Measurements from ENCODE around the gene ELOVL2.
"Not testable (repeated sequence)": the region's sequence is repeated elsewhere in the genome, so short reads cannot be mapped to it uniquely, and the experiment has no call there.

The ELOVL2 gene, protein sequence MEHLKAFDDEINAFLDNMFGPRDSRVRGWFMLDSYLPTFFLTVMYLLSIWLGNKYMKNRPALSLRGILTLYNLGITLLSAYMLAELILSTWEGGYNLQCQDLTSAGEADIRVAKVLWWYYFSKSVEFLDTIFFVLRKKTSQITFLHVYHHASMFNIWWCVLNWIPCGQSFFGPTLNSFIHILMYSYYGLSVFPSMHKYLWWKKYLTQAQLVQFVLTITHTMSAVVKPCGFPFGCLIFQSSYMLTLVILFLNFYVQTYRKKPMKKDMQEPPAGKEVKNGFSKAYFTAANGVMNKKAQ

DNA sequence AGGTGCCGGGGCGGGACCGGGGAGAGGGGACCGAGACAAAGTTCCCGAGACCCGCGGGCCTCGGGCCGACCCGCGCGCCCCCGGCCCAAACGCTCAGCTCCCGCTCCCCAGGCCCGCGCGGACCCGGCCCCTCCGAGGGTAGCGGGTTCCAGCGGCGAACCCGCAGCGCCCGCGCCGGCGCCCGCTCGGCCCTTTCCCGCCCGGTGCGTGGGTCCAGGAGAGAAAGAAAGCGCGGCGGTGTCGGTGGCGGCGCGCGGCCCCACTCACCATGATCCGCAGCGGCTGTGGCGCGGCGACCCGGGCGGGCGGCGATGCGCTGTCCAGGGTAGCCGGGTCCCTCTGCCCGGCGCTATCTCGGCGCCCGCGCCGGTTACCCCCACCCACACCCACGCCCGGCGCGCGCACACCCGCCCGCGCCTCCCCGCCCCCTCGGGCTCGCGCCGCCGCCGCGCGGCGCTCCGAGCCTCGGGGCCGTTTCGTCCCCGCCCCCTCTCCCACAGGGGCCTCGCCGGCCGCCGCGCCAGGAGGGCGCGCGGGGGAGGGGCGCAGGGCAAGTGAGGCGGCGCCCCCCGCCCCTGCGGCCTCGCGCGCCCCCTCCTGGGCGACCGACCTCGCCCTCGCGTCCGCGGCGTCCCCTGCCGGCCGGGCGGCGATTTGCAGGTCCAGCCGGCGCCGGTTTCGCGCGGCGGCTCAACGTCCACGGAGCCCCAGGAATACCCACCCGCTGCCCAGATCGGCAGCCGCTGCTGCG, at the start of gene ELOVL2:
TSS of gene ELOVL2 (minus strand) at position 345 of the 751 bp plus-strand sequence. CDS start at position 270, 75 bp downstream.
- peak; percentile 45 for DNase-seq

DNA sequence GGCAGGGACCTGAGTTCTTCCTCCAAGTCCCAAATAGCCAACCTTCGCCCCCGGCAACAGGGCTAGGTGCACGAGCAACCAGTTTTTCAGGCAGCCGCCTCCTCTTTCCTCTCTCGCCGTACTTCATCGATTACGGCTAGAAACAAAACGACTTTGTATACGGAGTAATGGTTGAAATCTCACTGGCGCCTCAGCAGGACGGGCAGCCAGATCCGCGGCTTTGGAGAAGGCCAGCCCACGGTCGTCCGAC, 49.2 kb upstream of the ELOVL2 start:
- no peak for DNase-seq

DNA sequence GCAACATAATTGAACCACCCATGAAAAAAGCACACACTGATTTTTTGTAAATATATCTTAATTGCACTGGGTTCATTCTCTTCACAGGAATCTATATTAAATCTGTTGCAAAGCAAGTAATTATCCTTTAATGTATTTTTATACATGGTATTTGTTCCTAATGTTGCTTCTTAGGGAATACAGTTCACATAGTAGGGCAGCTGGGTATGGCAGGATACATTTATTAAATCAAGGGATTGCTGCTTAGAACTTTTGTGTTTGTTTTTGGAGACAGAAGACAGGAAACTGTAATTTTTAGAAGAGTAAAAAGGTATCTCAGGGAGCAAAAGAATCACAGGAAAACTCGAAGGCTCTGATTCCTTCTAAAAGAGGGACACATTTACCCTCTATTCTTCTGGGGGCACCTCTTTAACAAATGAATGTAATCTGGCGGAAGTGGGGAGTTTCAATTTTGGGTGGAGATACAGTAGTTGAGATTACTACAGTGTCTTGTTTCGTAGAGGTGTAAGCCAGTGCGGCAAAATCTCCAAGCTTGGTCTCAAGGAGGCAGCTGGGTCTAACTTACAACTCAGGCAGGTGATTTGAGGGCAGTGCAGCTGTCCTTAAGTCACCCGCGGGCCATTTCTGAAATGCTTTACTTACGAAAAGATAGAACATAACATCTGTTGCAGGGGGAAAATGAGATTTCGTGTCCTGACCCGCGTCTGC, 48.7 kb upstream of the ELOVL2 start:
- DNase-seq = no peak

DNA sequence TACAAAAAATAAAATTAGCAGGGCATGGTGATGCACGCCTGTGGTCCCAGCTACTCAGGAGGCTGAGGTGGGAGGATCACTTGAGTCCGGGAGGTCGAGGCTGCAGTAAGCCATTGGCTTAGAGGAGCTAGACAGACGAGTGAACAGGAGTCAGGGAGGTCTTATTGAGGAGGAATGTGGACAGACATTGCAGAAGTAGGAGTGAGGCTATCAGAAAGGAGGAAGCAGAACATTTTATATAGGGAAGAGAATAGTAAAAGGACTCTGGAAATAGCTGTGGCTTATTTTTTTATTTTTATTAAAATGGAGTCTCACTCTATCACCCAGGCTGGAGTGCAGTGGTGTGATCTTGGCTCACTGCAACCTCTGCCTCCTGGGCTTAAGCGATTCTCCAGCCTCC, 47.0 kb upstream of the ELOVL2 start:
- not testable (repeated sequence) for DNase-seq

DNA sequence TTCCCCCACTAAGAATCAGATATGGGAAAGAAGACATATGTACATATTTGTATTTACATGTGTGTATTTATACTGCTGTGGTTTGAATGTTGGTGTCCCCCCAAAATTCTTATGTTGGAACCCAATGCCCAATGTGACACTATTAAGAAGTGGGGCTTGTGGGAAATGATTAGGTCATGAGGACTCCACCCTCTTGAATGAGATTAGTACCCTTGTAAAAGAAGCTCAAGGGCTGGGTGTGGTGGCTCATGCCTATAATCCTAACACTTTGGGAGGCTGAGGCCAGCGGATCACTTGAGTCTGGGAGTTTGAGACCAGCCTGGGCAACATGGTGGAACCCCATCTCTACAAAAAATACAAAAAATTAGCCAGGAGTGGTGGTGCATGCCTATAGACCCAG, 45.6 kb upstream of the ELOVL2 start:
- no peak for DNase-seq

DNA sequence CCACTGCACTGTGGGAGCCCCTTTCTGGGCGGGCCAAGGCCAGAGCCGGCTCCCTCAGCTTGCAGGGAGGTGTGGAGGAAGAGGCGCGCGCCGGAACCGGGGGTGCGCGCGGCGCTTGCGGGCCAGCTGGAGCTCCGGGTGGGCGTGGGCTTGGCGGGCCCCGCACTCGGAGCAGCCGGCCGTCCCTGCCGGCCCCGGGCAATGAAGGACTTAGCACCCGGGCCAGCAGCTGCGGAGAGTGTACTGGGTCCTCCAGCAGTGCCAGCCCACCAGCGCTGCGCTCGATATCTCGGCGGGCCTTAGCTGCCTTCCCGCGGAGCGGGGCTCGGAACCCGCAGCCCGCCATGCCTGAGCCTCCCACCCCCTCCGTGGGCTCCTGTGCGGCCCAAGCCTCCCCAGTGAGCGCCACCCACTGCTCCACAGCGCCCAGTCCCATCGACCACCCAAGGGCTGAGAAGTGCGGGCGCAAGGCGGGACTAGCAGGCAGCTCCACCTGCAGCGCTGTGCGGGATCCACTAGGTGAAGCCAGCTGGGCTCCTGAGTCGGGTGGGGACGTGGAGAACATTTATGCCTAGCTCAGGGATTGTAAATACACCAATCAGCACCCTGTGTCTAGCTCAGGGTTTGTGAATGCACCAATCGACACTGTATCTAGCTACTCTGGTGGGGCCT, 43.2 kb upstream of the ELOVL2 start:
- DNase-seq = not testable (repeated sequence)

DNA sequence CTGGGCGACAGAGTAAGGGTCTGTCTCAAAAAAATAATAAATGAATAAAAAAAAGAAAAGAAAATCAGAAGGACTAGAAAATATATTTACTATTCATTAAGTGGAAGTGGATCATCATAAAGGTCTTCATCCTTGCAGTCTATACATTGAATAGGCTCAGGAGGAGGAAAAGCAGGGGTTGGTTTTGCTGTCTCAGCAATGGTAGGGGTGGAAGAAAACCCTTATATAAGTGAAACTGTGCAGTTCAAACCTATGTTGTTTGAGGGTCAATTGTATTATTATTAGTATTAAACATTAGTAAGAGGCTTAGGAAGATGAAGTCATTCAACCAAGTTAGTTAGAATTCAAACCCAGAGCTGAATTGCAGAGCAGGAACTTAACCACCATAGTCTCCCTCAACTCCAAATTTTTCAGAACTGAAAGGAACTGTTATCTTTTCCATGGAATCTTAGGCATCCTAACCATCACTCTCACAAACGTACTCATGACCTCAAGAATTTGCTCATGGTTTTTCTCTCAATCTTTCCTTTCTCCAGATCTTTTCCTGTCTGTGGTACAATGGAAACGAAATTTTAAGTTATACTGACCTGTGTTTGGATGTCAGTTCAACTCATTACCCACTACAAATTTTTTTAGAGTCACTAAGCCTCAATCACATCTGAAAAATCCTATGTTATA, 41.8 kb upstream of the ELOVL2 start:
- no peak for DNase-seq

DNA sequence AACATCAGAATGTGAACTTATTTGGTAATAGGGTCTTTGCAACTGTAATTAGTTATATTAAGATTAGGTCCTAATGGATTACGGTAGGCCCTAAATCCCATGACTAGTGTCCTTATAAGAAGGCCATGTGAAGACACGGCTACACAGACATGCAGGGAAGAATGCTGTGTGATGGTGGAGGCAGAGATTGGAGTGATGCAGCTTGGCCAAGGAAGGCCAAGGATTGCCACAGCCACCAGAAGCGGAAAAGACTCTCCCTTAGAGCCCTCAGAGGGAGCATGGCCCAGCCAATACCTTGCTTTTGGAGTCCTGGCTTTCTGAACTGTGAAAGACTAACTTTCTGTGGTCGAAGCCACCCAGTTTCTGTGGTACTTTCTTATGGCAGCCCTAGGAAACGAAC, 39.9 kb upstream of the ELOVL2 start:
- no peak for DNase-seq

DNA sequence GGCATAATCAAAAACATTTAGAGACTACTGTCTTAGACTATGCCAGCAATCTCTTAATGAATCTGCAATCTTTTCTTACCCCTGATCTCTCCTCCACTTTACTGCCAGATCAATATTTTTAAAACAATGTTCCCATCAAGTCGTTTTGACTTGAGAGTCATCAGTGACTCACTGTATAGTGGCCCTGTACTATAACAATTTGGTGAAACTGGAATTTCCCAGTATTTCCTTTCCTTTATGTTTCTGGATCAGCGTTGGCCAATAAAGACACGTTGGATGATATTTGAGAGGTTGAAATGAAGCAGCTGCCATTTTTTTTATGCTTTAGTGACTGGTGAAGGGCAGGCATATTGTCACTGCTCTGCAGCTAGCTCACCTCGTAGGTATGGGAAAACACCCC, 39.4 kb upstream of the ELOVL2 start:
- no peak for DNase-seq

DNA sequence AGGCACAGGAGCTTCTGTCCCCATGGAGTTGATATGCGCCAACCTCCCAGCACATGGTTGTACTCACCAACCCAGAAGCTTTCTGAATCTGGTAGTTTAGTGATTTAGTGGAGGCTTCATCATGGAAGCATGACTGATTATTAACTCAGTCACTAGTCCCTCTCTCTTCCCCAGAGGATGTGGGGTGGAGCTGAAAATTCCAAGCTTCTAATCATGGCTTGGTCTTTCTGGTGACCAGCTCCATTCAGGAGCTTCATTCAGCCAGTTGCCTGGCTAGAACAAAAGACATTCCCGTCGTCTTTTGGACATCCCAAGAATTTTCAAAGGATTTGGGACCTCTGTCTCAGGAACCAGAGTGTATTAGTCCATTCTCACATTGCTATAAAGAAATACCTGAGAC, 36.2 kb upstream of the ELOVL2 start:
- DNase-seq = no peak

DNA sequence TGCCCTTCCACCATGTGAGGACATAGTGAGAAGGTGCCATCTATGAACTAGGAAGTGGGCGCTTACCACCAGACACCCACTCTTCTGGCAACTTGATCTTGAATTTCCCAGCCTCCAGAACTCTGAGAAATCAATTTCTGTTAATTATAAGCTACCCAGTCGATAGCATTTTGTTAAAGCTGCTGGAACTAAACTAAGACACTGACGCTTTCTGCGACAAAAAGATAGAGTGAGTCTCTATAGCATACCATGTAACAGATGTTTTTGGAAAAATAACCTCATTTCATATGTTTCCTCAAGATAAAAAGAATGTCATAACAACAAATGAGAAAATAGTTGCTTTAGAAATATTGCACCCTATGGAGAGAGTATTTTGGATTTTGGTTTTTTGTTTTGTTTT, 34.2 kb upstream of the ELOVL2 start:
- DNase-seq = no peak

DNA sequence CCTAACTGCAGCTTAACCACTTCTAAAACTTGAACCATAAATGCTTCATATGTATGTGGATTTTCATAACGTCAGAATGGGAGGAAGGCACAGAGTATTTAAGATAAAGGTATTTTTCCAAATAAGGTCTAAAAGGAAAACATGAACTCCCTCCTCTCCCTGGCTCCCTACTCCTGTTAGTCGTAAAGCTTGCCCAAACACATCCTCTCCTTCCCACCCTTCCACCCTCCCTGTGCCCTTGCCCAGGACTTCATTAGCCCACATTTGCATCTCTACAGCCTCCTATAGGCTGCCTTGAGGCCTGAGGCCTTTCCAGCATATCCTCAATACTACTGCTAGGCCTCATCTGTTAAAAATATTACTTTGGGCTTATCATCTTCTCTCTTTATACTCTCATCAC, 32.4 kb upstream of the ELOVL2 start:
- DNase-seq = no peak

DNA sequence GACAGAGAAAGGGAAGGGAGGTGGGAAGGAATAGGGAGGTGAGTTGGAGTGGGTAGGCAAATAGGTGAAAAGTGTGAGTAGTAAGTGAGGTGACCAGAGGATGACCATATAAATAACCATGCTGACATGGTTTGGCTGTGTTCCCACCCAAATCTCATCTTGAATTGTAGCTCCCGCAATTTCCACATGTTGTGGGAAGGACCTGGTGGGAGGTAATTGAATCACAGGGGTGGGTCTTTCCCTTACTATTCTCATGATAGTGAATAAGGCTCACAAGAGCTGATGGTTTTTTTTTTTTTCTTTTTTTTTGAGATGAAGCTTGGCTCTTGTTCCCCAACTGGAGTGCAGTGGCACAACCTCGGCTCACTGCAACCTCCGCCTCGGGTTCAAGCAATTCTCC, 28.0 kb upstream of the ELOVL2 start:
- no peak for DNase-seq

DNA sequence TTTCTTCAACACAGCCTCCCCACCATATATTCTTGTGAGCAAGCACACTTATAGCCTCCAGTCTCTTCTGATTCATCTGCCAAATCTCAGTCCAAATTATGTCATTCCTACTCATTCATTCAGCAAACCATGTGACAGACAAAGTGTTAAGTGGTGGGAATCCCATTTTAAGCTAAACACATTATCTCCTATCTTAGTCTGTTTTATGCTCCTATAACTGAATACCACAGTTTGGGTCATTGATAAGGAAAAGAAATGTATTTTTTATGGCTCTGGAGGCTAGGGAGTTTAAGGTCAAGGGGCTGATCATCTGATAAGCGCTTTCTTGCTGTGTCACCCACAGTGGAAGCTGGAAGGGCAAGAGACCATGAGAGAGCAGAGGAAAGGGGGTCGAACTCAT, 25.7 kb upstream of the ELOVL2 start:
- no peak for DNase-seq

DNA sequence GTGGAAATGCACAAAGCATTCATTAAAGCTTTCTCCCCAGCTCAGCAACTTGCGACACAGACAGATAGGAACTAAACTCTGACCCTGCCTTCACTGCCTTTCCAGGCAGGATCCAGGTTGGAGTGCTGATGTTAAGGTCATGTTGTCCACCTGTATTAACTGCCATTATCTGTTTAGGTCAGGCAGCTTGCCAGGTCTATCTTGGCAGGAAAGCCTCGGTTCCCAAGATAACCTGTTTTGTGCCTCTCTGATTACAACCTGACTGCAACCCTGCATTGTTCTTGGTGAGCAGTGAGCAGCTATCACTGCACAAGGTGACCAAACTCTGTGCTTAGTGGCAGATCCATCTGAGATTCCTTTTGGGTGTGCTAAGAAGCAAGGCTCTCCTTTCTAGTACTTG, 23.2 kb upstream of the ELOVL2 start:
- DNase-seq = no peak

DNA sequence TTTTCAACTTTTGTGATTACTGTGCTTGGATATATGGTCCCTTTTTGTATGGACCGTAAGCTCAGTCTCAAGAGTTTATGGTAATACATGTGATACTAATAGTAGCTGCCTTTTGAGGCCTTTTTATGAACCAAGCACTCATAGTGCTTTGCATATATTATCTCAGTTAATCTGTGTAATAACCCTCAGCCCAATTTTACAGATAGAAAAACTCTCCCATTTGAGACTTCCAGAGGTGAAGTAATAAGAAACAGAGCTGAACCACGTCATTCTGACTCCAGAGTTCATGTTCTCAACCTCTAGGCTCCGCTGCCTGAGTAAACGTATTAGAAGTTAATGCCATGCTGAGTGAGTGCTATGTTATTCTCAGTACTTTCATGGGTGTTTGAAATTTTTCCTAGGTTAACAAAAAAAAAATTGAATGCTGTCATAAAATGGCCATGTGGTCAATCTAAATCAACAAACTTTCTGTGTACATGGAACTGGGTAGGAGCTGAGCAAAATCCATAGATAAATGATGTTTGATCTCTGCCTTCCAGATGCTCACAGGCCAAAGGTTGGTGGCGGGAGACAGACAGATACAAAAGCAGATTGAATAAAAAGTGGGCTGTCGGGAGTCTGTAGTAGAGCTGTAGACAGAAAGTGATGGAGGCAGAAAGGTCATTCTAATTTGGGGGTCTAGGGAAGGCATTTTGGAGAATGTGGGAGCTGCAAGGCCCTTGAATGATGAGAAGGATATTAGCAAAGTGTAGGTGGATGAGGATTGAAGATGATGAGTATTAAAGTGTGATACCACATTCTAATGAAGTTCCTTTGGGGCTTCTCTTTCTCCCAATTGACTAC, 22.6 kb upstream of the ELOVL2 start:
- no peak for DNase-seq

DNA sequence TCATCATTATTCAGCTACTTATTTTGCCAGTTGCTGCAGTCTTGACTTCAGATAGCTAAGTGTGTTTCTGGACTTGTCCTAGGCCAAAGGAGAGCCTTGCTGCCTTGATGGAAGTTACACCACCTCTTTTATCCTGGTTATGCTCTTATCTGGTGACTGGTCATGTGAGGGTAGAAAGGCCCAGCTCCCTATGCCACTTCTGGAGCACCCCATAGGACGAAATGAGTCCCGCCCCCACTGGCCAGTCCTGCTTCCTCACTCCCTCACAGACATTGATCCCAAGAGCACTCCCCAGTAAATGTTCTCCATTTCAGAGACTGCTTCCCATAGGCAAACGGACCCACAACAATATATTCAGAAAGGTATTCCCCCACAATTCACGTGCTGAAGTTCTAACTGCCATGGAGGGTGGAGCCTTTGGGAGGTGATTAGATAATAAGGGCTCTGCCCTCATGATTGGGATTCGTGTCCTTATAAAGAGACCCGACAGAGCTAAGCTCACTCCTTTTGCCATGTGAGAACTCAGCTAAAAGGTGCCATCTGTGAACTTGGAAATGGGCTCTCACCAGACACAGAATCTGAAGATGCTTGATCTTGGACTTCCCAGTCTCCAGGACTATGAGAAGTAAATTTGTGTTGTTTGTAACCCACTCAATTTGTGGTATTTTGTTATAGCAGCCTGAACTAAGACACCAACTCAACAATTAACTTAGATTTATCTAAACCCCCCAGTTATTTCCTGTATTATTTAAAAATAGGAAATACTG, 21.5 kb upstream of the ELOVL2 start:
- DNase-seq = no peak

DNA sequence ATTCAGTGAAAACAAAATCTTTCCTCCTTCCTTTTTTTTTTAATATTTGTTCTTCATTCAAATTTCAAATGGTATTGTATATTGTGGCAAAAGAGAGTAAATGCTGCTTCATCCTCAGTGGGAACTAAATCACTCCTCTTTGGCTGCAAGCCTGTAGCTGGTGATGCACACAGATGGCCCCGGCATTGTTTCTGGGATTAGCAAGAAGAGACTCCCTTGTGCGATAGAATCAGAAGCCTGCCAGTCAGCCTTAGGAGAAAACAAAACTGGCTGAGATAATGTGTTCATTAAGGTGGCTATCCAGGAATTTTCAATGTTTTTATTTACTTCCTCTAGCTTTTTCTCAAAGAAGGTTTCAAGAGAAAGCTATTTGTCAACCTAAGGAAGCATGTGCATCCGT, 20.7 kb upstream of the ELOVL2 start:
- no peak for DNase-seq

DNA sequence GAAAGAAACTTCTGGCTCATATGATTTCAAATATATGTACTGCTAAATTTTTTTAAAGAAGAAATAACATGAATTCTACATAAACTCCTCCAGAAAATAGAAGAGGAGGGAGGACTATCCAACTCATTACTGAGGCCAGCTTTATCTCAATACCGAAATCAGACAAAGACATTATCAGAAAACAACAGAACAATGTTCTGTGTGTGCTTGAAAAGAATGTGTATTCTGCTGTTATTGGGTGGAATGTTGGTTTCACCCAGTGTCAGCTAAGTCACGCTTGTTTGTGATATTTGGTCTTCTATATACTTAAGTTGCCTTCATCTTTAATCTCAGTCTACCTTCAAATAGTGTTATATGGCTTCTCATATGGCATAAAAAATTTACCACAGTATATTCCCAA, 18.6 kb upstream of the ELOVL2 start:
- no peak for DNase-seq

DNA sequence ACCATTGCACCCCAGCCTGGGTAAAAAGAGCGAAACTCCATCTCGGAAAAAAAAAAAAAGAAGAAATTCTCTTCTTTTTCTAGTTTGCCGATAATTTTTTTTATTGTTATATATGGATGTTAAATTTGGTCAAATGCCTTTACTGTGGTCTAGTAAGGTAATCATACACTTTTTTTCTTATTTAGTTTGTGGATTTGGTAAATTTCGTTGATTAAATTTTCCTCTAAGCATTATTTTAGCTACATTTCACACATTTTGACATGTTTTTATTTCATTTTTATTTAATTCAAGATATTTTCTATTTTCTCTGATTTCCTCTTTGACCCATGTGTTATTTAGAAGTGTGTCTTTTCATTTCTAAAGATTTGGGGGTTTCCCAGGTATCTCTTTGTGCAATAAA, 18.0 kb upstream of the ELOVL2 start:
- no peak for DNase-seq

DNA sequence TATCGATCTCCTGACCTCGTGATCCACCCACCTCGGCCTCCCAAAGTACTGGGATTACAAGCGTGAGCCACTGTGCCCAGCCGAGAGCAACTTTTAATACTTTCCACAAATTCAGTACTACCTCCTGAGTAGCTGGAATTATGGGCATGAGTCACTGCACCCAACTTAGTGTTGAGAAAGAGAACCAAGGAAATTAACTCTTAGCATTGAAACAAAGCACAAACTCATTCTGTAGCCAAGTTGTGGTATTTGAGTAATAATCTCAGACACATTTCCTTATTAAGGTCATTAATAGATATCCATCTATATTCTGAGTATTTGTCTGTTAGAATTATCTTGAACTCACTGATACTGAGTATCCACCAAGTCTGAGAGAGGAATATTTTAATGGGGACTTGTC, 14.3 kb upstream of the ELOVL2 start:
- no peak for DNase-seq

Measured in stimulated activated CD4-positive, alpha-beta T cell treated with anti-CD3 and anti-CD28 coated beads, Interleukin-15, amount 100 ng/mL, for 24 hours (primary cell).